Keratinocyte (primary cell): ENCODE measurements around the gene BCL2L11. TPM values are rescaled to one million over a fixed set of nuclear protein-coding genes. Genes with fewer than 3 reads are reported as not detected.

Experiments
- DNase-seq: peaks from one replicate; pipeline ENCODE4 v3.0.0-alpha.2; 2011; ENCODE audit warnings: low read depth, missing footprints, low spot score
- FAIRE-seq: peaks from 2 replicates; lab custom pipeline; 2011; peaks lifted over from hg19 to GRCh38; lab: Jason Lieb, UNC
- H2AFZ ChIP-seq: 2 replicates; pipeline ENCODE4 v1.6.0; 2012; ENCODE audit warnings: low read length, control low read depth, inconsistent platforms; ENCODE audit not compliant: control insufficient read depth
- H3K27ac ChIP-seq: 2 replicates; pipeline ENCODE4 v1.5.1; 2011; ENCODE audit warnings: low read length; ENCODE audit not compliant: control insufficient read depth, insufficient read depth
- H3K27me3 ChIP-seq: 3 replicates; pipeline ENCODE4 v1.6.0; 2011; ENCODE audit warnings: low read length; ENCODE audit not compliant: control insufficient read depth, insufficient read depth; ENCODE audit errors: extremely low read depth
- H3K36me3 ChIP-seq, 2 experiments: 2 replicates in 1 of 2; 3 replicates in 1 of 2; pipeline ENCODE4 v1.5.1; 2011; ENCODE audit warnings: low read length in 2 of 2, mild to moderate bottlenecking in 1 of 2; ENCODE audit not compliant: control insufficient read depth in 2 of 2, insufficient read depth in 2 of 2; ENCODE audit errors: extremely low read depth in 1 of 2
- H3K4me1 ChIP-seq: 3 replicates; pipeline ENCODE4 v1.5.1; 2011; ENCODE audit warnings: low read length; ENCODE audit not compliant: control insufficient read depth, insufficient read depth; ENCODE audit errors: extremely low read depth
- H3K4me2 ChIP-seq: 3 replicates; pipeline ENCODE4 v1.6.0; 2011; ENCODE audit warnings: low read depth, low read length; ENCODE audit not compliant: control insufficient read depth, insufficient read depth; ENCODE audit errors: extremely low read depth
- H3K4me3 ChIP-seq, 3 experiments: fragments of 200-600 bp in 1 of 3; sonication (generic) in 1 of 3; 2 replicates in 2 of 3; 3 replicates in 1 of 3; pipeline ENCODE4 v1.5.1; 2011 to 2016; ENCODE audit warnings: low read length in 3 of 3, mild to moderate bottlenecking in 3 of 3, control low read depth in 2 of 3, inconsistent platforms in 1 of 3, low read depth in 1 of 3, mixed read lengths in 1 of 3, mixed run types in 1 of 3, moderate library complexity in 1 of 3; ENCODE audit not compliant: control insufficient read depth in 2 of 3, insufficient read depth in 2 of 3; ENCODE audit errors: extremely low read depth in 1 of 3
- H3K79me2 ChIP-seq: 2 replicates; pipeline ENCODE4 v1.6.0; 2012; ENCODE audit warnings: low read length; ENCODE audit not compliant: control insufficient read depth, insufficient read depth
- H3K9ac ChIP-seq: 3 replicates; pipeline ENCODE4 v1.6.0; 2011; ENCODE audit warnings: low read length; ENCODE audit not compliant: control insufficient read depth, insufficient read depth; ENCODE audit errors: extremely low read depth
- H3K9me1 ChIP-seq: 3 replicates; pipeline ENCODE4 v1.6.0; 2011; ENCODE audit warnings: low read length; ENCODE audit not compliant: control insufficient read depth, insufficient read depth; ENCODE audit errors: extremely low read depth
- H3K9me3 ChIP-seq: 2 replicates; pipeline ENCODE4 v1.5.1; 2012; ENCODE audit warnings: low read depth, low read length; ENCODE audit not compliant: control insufficient read depth
- H4K20me1 ChIP-seq: 3 replicates; pipeline ENCODE4 v1.6.0; 2011; ENCODE audit warnings: low read length; ENCODE audit not compliant: control insufficient read depth, insufficient read depth; ENCODE audit errors: extremely low read depth
- EZH2 ChIP-seq: IDR thresholded peaks from one replicate; pipeline ENCODE4 v1.6.1; 2012; ENCODE audit warnings: inconsistent platforms, mild to moderate bottlenecking, low read length, moderate library complexity
- dilution Hi-C: fragments of 300-500 bp; cut with MboI; formaldehyde crosslinking; loops from one replicate; pipeline ENCODE4 v1.7.0; 2020; ENCODE audit warnings: low sequenced_read_pairs; ENCODE audit not compliant: extremely low pct_ligation_motif_present
- polyA plus RNA-seq, 5 experiments: library from polyadenylated mRNA; depleted of rRNA in 3 of 5; stranded (reverse) in 3 of 5; stranded (forward) in 1 of 5; unstranded in 1 of 5; fragments of >200 nt; gene quantifications; 1 replicate in 1 of 5; 2 replicates in 3 of 5; 3 replicates in 1 of 5; pipeline versions ENCODE4 v1.2.1 to v1.2.3, GENCODE V29; 2011 to 2012; ENCODE audit warnings: missing spikeins in 2 of 5, low read depth in 1 of 5, low replicate concordance in 1 of 5
- TF ChIP-seq, protein P1 (sequence below), 3 experiments: IDR thresholded peaks in 1 of 3; conservative IDR thresholded peaks in 1 of 3; optimal IDR thresholded peaks in 1 of 3; 2 replicates in 2 of 3; 3 replicates in 1 of 3; pipeline versions ENCODE3 to v1.5.1; 2011; ENCODE audit warnings: low read length in 3 of 3, mild to moderate bottlenecking in 3 of 3, moderate library complexity in 2 of 3, control low read depth in 1 of 3, inconsistent platforms in 1 of 3; ENCODE audit not compliant: insufficient read depth in 2 of 3; ENCODE audit errors: extremely low read depth in 1 of 3

BCL2L11 gene
- polyA plus RNA-seq, 1 donor (not counting 4 experiments of a cell fraction or from before 2014, with no cell fraction given): 1.9 TPM

DNA sequence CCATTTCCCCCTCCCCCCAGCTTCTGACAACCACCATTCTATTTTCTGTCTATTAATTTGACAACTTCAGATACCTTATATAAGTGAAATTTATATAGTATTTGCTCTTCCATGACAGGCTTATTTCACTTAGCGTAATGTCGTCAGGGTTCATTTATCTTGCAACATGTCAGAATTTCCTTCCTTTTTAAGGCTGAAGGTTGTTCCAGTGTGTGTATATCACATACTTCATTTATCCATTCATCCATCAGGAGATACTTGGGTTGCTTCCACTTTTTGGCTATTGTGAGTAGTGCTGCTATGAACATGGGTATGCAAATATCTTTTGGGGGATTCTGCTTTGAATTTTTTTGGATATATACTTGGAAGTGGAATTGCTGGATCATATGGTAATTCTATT, 7.4 kb downstream of the BCL2L11 start:
- peaks cover 0 to 4% of the 10 kb centered on the region in 2 experiments for H3K36me3 ChIP-seq
- no peaks in the 10 kb centered on the region for H3K27me3 ChIP-seq
- H3K9me1 ChIP-seq: no peaks in the 10 kb centered on the region
- H3K79me2 ChIP-seq: peaks cover 1% of the 10 kb centered on the region
- H3K27ac ChIP-seq: no peak overlapping the region
- no peak overlapping the region for H3K4me2 ChIP-seq
- no peaks in the 10 kb centered on the region for H3K9me3 ChIP-seq
- H2AFZ ChIP-seq: no peak overlapping the region
- H4K20me1 ChIP-seq: no peaks in the 10 kb centered on the region
- dilution Hi-C loops: no loop called here
- H3K9ac ChIP-seq: no peak overlapping the region
- TF ChIP-seq, protein P1, sequence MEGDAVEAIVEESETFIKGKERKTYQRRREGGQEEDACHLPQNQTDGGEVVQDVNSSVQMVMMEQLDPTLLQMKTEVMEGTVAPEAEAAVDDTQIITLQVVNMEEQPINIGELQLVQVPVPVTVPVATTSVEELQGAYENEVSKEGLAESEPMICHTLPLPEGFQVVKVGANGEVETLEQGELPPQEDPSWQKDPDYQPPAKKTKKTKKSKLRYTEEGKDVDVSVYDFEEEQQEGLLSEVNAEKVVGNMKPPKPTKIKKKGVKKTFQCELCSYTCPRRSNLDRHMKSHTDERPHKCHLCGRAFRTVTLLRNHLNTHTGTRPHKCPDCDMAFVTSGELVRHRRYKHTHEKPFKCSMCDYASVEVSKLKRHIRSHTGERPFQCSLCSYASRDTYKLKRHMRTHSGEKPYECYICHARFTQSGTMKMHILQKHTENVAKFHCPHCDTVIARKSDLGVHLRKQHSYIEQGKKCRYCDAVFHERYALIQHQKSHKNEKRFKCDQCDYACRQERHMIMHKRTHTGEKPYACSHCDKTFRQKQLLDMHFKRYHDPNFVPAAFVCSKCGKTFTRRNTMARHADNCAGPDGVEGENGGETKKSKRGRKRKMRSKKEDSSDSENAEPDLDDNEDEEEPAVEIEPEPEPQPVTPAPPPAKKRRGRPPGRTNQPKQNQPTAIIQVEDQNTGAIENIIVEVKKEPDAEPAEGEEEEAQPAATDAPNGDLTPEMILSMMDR (optimal IDR thresholded peaks at IDR 0.05 in 1 of 3, IDR thresholded peaks at IDR 0.05 in 1 of 3, conservative IDR thresholded peaks at IDR 0.05 in 1 of 3; ENCODE audit: extremely low read depth in 1 of 3, insufficient read depth in 2 of 3, low read length in 3 of 3): no peak
- TF ChIP-seq EZH2: no peak
- no peak overlapping the region for H3K4me3 ChIP-seq
- no peak for FAIRE-seq
- no peak for DNase-seq
- H3K4me1 ChIP-seq: peaks cover 2% of the 10 kb centered on the region

DNA sequence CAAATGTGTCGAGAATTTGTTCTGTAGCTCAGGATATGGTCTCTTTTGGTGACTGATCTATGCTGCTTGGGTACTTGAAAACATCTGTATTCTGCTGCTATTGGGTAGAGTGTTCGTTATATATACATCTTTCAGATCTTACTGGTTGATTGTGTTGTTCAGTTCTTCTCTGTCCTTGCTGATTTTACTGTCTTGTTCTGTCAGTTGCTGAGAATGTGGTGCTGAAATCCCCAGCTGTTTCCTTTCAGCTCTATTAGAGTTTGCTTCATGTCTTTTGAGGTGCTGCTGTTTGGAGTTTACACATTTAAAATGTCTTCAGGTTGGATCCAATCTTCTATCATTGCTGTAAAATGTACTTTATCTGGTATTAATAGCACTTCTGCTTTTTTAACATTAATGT, 12.9 kb downstream of the BCL2L11 start:
- Histone ChIP-seq H3K79me2 (no peaks in the 10 kb centered on the region), H3K4me3 (no peak overlapping the region), H3K4me2 (no peak overlapping the region), H3K9ac (no peak overlapping the region), H2AFZ (no peak overlapping the region), H3K9me1 (no peaks in the 10 kb centered on the region), H3K36me3 (peaks cover 0 to 4% of the 10 kb centered on the region in 2 experiments), H4K20me1 (no peaks in the 10 kb centered on the region), H3K27me3 (no peaks in the 10 kb centered on the region), H3K27ac (no peak overlapping the region), H3K4me1 (no peaks in the 10 kb centered on the region), H3K9me3 (no peaks in the 10 kb centered on the region)
- dilution Hi-C loops: no loop called here
- no peak for TF ChIP-seq EZH2
- TF ChIP-seq, protein P1 (optimal IDR thresholded peaks at IDR 0.05 in 1 of 3, IDR thresholded peaks at IDR 0.05 in 1 of 3, conservative IDR thresholded peaks at IDR 0.05 in 1 of 3; ENCODE audit: extremely low read depth in 1 of 3, insufficient read depth in 2 of 3, low read length in 3 of 3): no peak
- no peak for DNase-seq
- no peak for FAIRE-seq
